NCI-H187 treated with DMSO at 0.1 percent for 48 hours (cell line): ENCODE measurements around the gene SSBP3.
"Not testable (repeated sequence)": the region's sequence is repeated elsewhere in the genome, so short reads cannot be mapped to it uniquely, and the experiment has no call there.

Experiments
- DNase-seq: peaks from one replicate; lab custom pipeline; 2025; lab: John Stamatoyannopoulos, UW

The SSBP3 gene

GRCh38 chr1:54220004-54220811 is 186.0 kb downstream of the SSBP3 start:
- no peak for DNase-seq

GRCh38 chr1:54219688-54220003 is 186.5 kb downstream of the SSBP3 start:
- no peak for DNase-seq

- no peak for DNase-seq
Observed at GRCh38 chr1:54218883-54219687, 187.1 kb downstream of the SSBP3 start.

- no peak for DNase-seq
Observed at GRCh38 chr1:54215523-54215922, 190.7 kb downstream of the SSBP3 start.

GRCh38 chr1:54212872-54213271 is 193.3 kb downstream of the SSBP3 start:
- DNase-seq, result no peak

- not testable (repeated sequence) for DNase-seq
Observed at GRCh38 chr1:54207896-54208295, 198.3 kb downstream of the SSBP3 start.

GRCh38 chr1:54207287-54207686 is 198.9 kb downstream of the SSBP3 start:
- DNase-seq, result no peak

- DNase-seq, result no peak
Observed at GRCh38 chr1:54204199-54204598, 202.0 kb downstream of the SSBP3 start.

GRCh38 chr1:54200519-54200997 is 205.6 kb downstream of the SSBP3 start:
- no peak for DNase-seq

- peak; percentile 95 for DNase-seq
Observed at GRCh38 chr1:54199765-54200518, 206.3 kb downstream of the SSBP3 start, which contains the start of the genes CYB5RL and MRPL37. TSS of gene CYB5RL (minus strand) at chr1:54200030. CDS start at chr1:54195616, 4,414 bp downstream. TSS of gene MRPL37 (plus strand) at chr1:54200167. CDS start at chr1:54200244, 77 bp downstream.

- no peak for DNase-seq
Observed at GRCh38 chr1:54199151-54199764, 206.9 kb downstream of the SSBP3 start.

GRCh38 chr1:54193453-54193852 is 212.7 kb downstream of the SSBP3 start:
- DNase-seq, result no peak

GRCh38 chr1:54191525-54191924 is 214.7 kb downstream of the SSBP3 start:
- no peak for DNase-seq

GRCh38 chr1:54190526-54190925 is 215.7 kb downstream of the SSBP3 start:
- DNase-seq, result no peak

GRCh38 chr1:54188291-54188690 is 217.9 kb downstream of the SSBP3 start:
- no peak for DNase-seq

GRCh38 chr1:54186056-54186455 is 220.1 kb downstream of the SSBP3 start:
- DNase-seq, result no peak

GRCh38 chr1:54180701-54181360 is 225.4 kb downstream of the SSBP3 start:
- no peak for DNase-seq

- DNase-seq, result no peak
Observed at GRCh38 chr1:54178296-54179070, 227.7 kb downstream of the SSBP3 start.

- no peak for DNase-seq
Observed at GRCh38 chr1:54177726-54178125, 228.5 kb downstream of the SSBP3 start.

- DNase-seq, result no peak
Observed at GRCh38 chr1:54176621-54177327, 229.4 kb downstream of the SSBP3 start.
